Measurements from ENCODE around the gene PTPRS.

The PTPRS gene

DNA sequence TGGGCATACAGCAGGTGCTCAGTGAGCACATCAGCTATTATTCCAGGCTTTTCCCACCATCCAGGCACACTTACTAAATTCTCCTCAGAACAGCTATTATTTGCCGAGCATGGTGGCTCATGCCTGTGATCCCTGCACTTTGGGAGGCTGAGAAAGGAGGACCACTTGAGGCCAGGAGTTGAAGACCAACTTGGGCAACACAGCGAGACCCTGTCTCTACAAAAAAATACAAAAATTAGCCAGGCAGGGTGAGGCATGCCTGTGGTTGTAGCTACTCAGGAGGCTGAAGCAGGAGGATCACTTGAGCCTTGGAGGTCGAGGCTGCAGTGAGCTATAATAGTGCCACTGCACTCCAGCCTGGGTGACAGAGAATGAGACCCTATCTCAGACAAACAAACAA, 35.4 kb downstream of the PTPRS start:
- no peak for FAIRE-seq

GRCh38 chr19:5304486-5304885, 36.1 kb downstream of the PTPRS start:
- FAIRE-seq, result no peak

DNA sequence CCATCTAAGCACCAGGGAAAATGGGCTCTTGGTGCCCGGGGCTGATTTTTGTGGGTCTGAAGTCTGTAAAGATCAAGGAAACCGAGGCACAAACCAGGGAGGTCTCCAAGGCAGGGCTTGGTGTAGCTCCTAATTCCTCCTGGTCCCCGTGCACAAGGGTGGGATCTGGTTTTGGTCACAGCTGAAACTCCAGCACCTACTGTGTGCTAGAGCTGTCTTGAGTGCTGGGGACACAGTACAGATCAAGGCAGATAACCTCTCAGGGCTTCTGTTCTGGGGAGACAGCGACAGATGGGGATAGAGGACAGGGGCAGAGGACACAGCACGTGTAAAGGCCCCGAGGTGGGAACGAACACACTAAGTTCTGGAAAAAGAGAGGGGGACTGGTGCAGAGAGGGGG, 37.4 kb downstream of the PTPRS start:
- no peak for FAIRE-seq

- FAIRE-seq, result no peak
Measured at GRCh38 chr19:5302396-5302795, 38.2 kb downstream of the PTPRS start.

DNA sequence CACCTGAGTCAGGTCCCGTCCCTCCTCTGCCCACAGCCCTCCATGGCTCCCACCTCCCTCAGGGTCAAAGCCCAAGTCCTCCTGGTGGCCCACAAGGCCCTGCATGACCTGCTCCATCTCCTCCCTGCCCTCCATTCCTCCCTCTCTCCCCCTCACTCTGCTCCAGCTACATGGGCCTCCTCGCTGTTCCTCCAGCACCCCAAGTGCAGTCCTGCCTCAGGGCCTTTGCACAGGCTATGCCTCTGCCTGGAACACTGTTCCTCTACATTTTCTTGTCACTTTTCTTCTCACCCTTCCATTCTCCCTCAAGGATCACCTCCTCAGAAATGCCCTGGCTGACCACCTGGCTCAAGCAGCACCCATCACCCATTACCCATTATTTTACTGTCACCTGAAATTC, 41.5 kb downstream of the PTPRS start:
- FAIRE-seq, result no peak

DNA sequence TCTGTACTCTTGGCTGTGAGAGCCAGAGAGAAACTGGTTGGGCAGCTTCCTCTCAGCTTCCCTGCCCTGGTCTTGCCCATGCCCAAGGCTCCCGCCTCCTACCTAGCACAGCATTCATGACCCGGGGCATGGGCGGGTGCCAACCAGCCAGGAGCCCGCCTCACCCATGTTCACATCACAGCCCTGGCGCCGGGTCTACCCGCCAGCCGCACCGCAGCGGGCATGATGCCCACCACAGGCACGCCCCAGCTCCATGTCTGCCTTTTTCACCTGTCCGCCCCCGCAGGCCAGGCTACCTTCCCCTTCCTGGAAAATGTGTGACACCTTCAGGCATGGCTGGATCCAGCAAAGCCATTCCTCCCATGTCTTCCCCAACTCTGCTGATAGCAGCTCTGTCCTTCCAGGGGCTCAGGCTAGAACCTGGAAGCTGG, 42.1 kb downstream of the PTPRS start:
- FAIRE-seq, result no peak

GRCh38 chr19:5297272-5297669, 43.3 kb downstream of the PTPRS start:
- FAIRE-seq, result no peak

DNA sequence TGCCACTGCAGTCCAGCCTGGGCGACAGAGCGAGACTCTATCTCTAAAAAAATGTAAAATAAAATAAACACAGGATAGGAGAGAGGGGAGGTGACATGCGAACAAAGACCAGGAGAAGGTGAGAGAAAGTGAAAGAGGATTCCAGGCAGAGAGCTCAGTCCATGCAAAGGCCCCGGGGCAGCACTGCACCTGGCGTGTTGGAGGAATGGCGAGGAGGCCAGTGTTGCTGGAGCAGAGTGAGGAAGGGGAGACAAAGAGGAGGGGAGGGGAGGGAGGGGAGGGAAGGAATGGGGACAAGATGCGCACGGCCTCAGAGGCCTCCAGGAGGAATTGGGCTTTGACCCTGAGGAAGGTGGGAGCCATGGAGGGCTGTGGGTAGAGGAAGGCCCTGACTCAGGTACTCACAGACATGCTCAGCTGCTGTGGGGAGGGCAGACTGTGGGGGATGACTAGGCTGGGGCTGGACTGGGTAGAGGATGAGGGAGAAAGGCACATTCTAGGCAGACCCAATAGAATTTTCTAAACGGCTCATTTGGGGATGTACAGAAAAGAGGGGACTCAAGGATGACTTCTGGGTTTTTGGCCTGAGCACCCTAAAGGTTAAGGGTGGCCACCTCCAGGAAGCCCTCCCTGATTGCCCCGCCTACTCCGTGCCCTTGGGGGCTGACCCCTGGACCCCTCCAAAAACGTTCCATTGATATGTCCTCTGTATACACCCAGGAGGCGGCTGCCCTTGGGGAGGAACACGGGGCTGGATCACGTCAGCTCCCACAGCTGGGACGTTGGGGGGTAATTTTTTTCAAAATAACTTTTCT, 43.9 kb downstream of the PTPRS start:
- FAIRE-seq, result no peak

GRCh38 chr19:5296021-5296420, 44.6 kb downstream of the PTPRS start:
- no peak for FAIRE-seq

DNA sequence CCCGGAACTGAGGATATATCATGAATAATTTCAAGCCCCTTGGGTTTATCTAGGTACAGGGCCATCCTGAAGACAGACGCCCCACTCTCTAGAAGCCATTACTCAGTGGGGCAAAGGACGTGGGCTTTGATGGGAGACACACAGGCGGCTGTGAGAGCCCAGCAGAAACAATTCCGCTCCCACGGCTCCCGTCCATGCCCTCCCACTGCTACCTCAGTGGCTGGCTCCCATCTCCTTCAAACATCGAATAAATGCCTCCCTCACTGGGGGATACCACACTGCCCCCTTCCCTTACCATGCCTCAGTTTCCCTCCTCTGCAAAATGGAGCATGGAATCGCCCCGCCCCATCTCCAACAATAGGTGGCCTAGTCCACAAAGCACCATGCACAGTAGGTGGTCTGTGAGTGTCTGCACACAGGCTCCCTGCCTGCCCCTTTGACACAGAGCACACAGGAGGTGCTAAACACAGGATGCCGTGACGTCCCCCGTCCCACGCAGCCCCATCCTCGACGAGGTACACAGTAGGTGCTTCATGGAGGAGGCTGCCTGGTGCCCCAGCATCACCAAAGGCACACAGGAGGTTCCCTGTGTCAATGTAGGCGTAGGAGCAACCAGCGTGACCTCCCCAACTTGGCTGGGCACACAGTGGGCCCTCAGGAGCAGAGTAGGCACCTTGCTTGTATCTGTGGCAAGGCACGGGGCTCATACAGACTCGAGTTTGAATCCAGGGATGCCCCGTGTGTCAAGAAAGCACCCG, 46.0 kb downstream of the PTPRS start:
- no peak for FAIRE-seq

DNA sequence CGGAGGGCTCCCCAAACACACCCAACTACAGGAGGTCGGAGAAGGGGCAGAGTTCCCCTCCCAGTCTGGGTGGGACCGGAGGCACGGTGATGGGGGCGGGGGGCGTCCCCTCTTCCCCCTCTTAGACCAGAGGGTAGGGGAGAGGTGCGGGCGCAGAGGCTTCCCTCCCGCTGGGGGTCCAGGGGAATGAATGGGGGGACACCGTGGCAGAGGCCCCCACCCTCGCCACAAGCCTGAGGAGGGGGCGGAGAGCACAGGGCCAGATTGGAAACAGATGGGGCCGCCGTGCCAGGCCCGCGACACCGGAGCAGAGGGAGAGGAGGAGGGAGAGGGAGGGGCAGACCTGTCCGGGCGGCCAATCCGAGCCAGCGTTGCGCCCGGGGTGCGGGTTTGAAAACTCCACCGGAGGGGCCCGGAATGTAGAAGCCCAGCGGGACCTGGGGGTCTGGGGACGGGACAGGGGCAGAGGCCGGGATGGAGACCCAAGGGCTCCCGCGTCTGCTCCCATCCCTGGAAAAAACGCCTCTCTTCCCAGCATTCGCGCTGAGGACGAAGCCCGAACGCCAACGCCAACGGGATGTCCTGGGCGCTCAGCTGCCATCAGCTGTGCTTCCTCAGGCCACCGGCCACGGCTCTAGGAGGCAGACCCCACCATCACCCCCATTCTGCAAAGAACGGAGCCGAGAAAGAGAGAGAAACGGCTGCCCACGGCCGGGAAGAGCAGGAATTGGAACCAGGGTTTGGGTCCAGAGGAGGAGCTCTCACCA, 46.8 kb downstream of the PTPRS start:
- no peak for FAIRE-seq

- FAIRE-seq, result no peak
Measured at GRCh38 chr19:5292822-5293611, 47.6 kb downstream of the PTPRS start.

DNA sequence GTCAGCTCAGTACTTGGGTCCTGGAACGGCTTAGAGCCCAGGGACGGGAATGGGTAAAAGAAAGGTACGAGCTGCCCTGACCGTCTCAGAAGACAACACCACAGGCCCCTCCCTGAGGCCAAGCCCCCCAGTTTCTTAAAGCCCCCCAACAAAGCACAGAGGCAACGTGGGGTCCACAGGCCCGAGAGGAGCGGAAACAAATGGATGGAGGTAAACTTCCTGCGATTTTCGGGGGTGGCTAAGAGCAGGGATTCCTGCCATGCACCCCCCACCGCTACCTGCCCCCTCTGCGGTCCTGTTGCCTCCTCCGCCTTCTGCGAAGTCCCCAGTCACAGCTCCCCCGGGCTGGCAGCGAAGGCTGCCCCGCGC, 48.2 kb downstream of the PTPRS start:
- no peak for FAIRE-seq

- no peak for FAIRE-seq
Measured at GRCh38 chr19:5291588-5292193, 48.9 kb downstream of the PTPRS start.
